ENCODE measurements around the gene AFG3L2. TPM values are rescaled to one million over a fixed set of nuclear protein-coding genes. Genes with fewer than 3 reads are reported as not detected.

AFG3L2 gene
- total and polyA plus RNA-seq, 7 donors: 31.4 to 56.6 (median 43.7) TPM

DNA sequence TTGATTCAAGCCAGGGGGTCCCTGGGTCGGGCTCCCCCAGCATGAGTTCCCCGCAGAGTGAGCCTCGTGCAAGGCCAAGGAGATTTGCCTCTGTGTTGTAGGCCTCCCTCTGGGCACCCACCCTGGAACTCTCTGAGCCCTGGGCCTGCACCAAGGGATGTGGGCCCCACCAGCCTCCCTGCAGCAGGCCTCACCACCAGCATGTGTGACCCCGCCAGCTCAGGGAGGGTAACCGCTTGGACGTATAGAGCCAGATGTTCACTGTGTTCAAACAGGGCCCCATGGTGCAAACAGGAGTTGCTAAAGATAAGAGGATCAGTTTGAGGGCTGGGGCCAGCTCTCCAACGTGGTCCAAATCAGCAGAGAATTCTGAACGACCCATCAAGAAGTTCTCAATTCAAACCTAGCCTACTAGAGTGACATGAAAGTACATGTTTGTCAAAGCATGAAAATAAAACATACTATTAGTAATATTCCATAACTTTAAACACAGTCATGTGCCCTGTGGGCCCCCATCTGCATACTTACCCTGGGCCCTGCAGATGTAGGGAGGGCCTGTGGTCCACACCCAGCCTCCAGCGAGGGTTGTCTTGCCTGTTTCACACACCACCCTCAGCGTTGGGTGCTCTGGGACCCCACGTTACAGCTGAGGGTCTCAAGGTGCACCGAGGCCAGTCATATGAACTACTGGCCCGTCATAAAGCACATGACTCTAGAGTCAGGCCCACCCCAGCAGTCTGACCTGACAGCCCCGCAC is 74.5 kb downstream of the AFG3L2 start:
- H3K4me1 ChIP-seq: peaks cover 0 to 29% (median 25%) of the 10 kb centered on the region in 4 donors
- WGBS, 2 donors: 84 to 88% methylated on average over 14 of the region's 14 CpGs

GRCh38 chr18:12301263-12302005 is 75.6 kb downstream of the AFG3L2 start:
- WGBS, 2 donors: 88% methylated on average over 13 of the region's 13 CpGs
- intact Hi-C loops (cut with DNase I): no loop called here
- DNase-seq: peak; percentile 36

More for the DNA sequence above, 74.5 kb downstream of the AFG3L2 start:
- TF ChIP-seq POLR2AphosphoS5 (IDR thresholded peaks at IDR 0.05) (no peak), POLR2A (IDR thresholded peaks at IDR 0.05) (no peak), EP300 (IDR thresholded peaks at IDR 0.05) (no peak)
- TF ChIP-seq, protein P1, sequence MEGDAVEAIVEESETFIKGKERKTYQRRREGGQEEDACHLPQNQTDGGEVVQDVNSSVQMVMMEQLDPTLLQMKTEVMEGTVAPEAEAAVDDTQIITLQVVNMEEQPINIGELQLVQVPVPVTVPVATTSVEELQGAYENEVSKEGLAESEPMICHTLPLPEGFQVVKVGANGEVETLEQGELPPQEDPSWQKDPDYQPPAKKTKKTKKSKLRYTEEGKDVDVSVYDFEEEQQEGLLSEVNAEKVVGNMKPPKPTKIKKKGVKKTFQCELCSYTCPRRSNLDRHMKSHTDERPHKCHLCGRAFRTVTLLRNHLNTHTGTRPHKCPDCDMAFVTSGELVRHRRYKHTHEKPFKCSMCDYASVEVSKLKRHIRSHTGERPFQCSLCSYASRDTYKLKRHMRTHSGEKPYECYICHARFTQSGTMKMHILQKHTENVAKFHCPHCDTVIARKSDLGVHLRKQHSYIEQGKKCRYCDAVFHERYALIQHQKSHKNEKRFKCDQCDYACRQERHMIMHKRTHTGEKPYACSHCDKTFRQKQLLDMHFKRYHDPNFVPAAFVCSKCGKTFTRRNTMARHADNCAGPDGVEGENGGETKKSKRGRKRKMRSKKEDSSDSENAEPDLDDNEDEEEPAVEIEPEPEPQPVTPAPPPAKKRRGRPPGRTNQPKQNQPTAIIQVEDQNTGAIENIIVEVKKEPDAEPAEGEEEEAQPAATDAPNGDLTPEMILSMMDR (IDR thresholded peaks at IDR 0.05): no peak
- intact Hi-C loops (cut with DNase I): no loop called here
- Histone ChIP-seq H3K9me3 (no peaks in the 10 kb centered on the region), H3K27me3 (no peaks in the 10 kb centered on the region), H3K36me3 (no peaks in the 10 kb centered on the region), H3K27ac (no peak overlapping the region), H3K4me3 (no peak overlapping the region)
- peak; percentile 54 for DNase-seq

GRCh38 chr18:12299862-12300261 is 77.2 kb downstream of the AFG3L2 start:
- no peak for DNase-seq
- TF ChIP-seq, protein P1 (IDR thresholded peaks at IDR 0.05): no peak
- TF ChIP-seq EP300 (IDR thresholded peaks at IDR 0.05): no peak
- no peak for TF ChIP-seq POLR2A (IDR thresholded peaks at IDR 0.05)
- TF ChIP-seq POLR2AphosphoS5 (IDR thresholded peaks at IDR 0.05): no peak
- H3K4me3 ChIP-seq: no peak overlapping the region
- H3K36me3 ChIP-seq: no peaks in the 10 kb centered on the region
- H3K9me3 ChIP-seq: no peaks in the 10 kb centered on the region
- intact Hi-C loops (cut with DNase I): no loop called here
- peaks cover 0 to 4% (median 3%) of the 10 kb centered on the region in 4 donors for H3K4me1 ChIP-seq
- H3K27me3 ChIP-seq: no peaks in the 10 kb centered on the region
- 65 to 79% methylated on average over 2 of the region's 2 CpGs for WGBS, 2 donors
- no peak overlapping the region for H3K27ac ChIP-seq

More at GRCh38 chr18:12301263-12302005, 75.6 kb downstream of the AFG3L2 start:
- H3K27me3 ChIP-seq: no peaks in the 10 kb centered on the region
- H3K27ac ChIP-seq: no peak overlapping the region
- no peak overlapping the region for H3K4me3 ChIP-seq
- H3K36me3 ChIP-seq: no peaks in the 10 kb centered on the region
- TF ChIP-seq, protein P1 (IDR thresholded peaks at IDR 0.05): no peak
- TF ChIP-seq POLR2AphosphoS5 (IDR thresholded peaks at IDR 0.05) (no peak), EP300 (IDR thresholded peaks at IDR 0.05) (no peak), POLR2A (IDR thresholded peaks at IDR 0.05) (no peak)
- no peaks in the 10 kb centered on the region for H3K9me3 ChIP-seq
- H3K4me1 ChIP-seq: peaks cover 0 to 20% (median 16%) of the 10 kb centered on the region in 4 donors

DNA sequence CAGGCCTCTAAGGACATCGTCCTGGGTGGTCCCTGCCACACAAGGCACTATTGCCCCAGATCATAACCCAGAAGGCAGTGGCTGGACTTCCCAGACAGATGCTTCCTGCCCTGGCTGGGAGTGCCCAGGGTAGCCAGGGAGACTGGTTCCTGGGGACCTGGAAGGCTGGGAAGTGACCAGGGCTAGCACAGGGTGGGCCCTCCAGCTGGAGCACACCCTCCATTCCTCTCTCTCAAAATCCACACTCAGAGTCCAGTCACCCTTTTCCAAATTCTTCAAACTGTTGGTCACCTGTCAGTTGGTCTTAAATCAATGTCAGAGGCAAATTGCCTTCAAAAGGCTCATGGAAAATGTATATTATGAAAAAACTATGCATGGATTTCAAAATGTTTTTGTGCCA is 80.6 kb downstream of the AFG3L2 start:
- no peaks in the 10 kb centered on the region for H3K4me1 ChIP-seq
- intact Hi-C loops (cut with DNase I): no loop called here
- TF ChIP-seq POLR2A (IDR thresholded peaks at IDR 0.05) (no peak), EP300 (IDR thresholded peaks at IDR 0.05) (no peak), POLR2AphosphoS5 (IDR thresholded peaks at IDR 0.05) (no peak)
- H3K27ac ChIP-seq: no peak overlapping the region
- 92 to 94% methylated on average over 1 of the region's 1 CpG for WGBS, 2 donors
- no peak overlapping the region for H3K4me3 ChIP-seq
- DNase-seq: peak; percentile 50
- H3K27me3 ChIP-seq: no peaks in the 10 kb centered on the region
- no peaks in the 10 kb centered on the region for H3K36me3 ChIP-seq
- H3K9me3 ChIP-seq: no peaks in the 10 kb centered on the region

DNA sequence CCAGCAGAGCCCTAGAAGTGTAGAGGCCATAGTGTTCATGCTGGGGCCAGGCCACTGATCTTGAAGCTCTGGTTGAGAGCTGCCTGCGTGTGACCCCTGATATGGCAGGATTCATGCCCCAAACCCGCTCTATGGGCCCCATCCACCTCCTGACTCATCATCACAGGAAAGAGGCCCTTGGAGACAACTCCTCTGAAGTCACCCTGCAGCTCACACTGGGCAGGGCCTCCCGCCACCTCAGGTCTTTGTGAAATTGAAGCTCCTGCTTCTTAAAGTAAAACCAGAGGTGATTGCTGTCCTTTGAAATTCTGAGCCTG is 81.0 kb downstream of the AFG3L2 start:
- intact Hi-C loops (cut with DNase I): no loop called here
- Histone ChIP-seq H3K4me1 (no peaks in the 10 kb centered on the region), H3K9me3 (no peaks in the 10 kb centered on the region), H3K27me3 (no peaks in the 10 kb centered on the region), H3K27ac (no peak overlapping the region), H3K4me3 (no peak overlapping the region), H3K36me3 (no peaks in the 10 kb centered on the region)
- WGBS, 2 donors: 90 to 94% methylated on average over 3 of the region's 3 CpGs
- DNase-seq: no peak
- TF ChIP-seq POLR2A (IDR thresholded peaks at IDR 0.05): no peak
- TF ChIP-seq EP300 (IDR thresholded peaks at IDR 0.05): no peak
- TF ChIP-seq, protein P1 (IDR thresholded peaks at IDR 0.05): no peak
- no peak for TF ChIP-seq POLR2AphosphoS5 (IDR thresholded peaks at IDR 0.05)

Data from sigmoid colon (tissue), 7 donors.